HUES64 (cell line): ENCODE data around the gene ARL10.

Experiments
- H3K27ac ChIP-seq: 2 replicates; pipeline ENCODE4 v1.7.0; 2013; ENCODE audit warnings: low read depth, low read length, inconsistent platforms
- H3K27me3 ChIP-seq: 2 replicates; pipeline ENCODE4 v1.6.1; 2013; ENCODE audit warnings: mild to moderate bottlenecking, low read length; ENCODE audit not compliant: insufficient read depth
- H3K36me3 ChIP-seq: 2 replicates; pipeline ENCODE4 v1.6.1; 2013; ENCODE audit warnings: mild to moderate bottlenecking, low read length; ENCODE audit not compliant: insufficient read depth
- H3K4me1 ChIP-seq: 2 replicates; pipeline ENCODE4 v1.6.1; 2013; ENCODE audit warnings: mild to moderate bottlenecking, low read length, moderate library complexity; ENCODE audit not compliant: insufficient read depth
- H3K4me3 ChIP-seq: 2 replicates; pipeline ENCODE4 v1.5.1; 2013; ENCODE audit warnings: mild to moderate bottlenecking, low read length, moderate library complexity
- H3K9ac ChIP-seq: 2 replicates; pipeline ENCODE4 v1.6.1; 2013; ENCODE audit warnings: mild to moderate bottlenecking, low read depth, low read length
- H3K9me3 ChIP-seq: 2 replicates; pipeline ENCODE4 v1.6.1; 2013; ENCODE audit warnings: low read depth, low read length; ENCODE audit not compliant: insufficient read depth
- WGBS: fragments of 150-250, 120-280 bp; methylation state at CpG from one replicate; pipeline ENCODE4 v1.1.7; 2013; ENCODE audit warnings: missing lambda C conversion rate; 5-methylcytosine and 5-hydroxymethylcytosine counted together

Gene ARL10

DNA sequence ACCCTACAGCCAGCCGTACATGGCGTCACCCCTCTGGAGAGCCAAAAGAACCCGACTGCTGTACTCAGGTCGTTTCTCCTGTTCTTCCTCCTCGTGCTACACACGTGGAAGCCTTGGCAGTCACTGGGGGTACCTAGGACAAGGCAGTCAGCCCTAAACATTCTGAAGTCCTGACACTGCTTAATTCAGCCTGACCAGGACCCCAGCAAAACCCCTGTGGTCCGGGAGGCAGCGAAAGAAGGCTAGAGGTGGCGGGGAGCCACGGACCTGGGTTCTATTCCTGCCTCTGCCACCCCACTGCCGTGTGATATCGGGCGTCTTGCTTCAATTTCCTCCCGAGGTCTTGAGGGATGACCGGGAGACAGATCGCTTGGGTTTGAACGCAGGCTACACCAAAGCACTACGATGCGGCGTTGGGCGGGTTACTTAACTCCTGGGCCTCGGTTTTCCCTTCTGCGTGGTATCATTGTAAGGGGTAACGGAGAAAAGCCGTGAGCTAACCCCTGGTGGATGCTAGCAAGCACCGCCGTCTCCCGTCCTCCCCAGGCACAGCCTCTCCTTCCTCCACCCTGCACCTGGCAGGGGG, 429 bp upstream of the ARL10 start:
- no peak overlapping the region for H3K27ac ChIP-seq
- no peaks in the 10 kb centered on the region; the same call in 1 of the 2 replicates for H3K4me1 ChIP-seq
- peaks cover 8% of the 10 kb centered on the region for H3K36me3 ChIP-seq
- no peak overlapping the region for H3K9ac ChIP-seq
- WGBS: 32% methylated on average over 25 of the region's 28 CpGs
- peak overlapping the region; percentile 72 for H3K4me3 ChIP-seq
- H3K9me3 ChIP-seq: no peaks in the 10 kb centered on the region
- H3K27me3 ChIP-seq: peaks cover 64% of the 10 kb centered on the region

GRCh38 chr5:176366232-176366894, 1.1 kb downstream of the ARL10 start:
- peaks cover 16% of the 10 kb centered on the region for H3K36me3 ChIP-seq
- no peak overlapping the region for H3K27ac ChIP-seq

GRCh38 chr5:176368726-176369125, 3.4 kb downstream of the ARL10 start:
- peaks cover 43% of the 10 kb centered on the region for H3K27me3 ChIP-seq
- H3K9ac ChIP-seq: no peak overlapping the region
- no peak overlapping the region for H3K27ac ChIP-seq
- H3K9me3 ChIP-seq: no peaks in the 10 kb centered on the region
- no peaks in the 10 kb centered on the region for H3K4me1 ChIP-seq
- no peak overlapping the region for H3K4me3 ChIP-seq
- 94% methylated on average over 12 of the region's 13 CpGs for WGBS
- H3K36me3 ChIP-seq: peaks cover 23% of the 10 kb centered on the region

More at GRCh38 chr5:176366232-176366894, 1.1 kb downstream of the ARL10 start:
- Histone ChIP-seq H3K9me3 (no peaks in the 10 kb centered on the region), H3K9ac (peak overlapping the region; percentile 52), H3K27me3 (peaks cover 64% of the 10 kb centered on the region), H3K4me1 (no peaks in the 10 kb centered on the region; the same call in 1 of the 2 replicates), H3K4me3 (peak overlapping the region; percentile 72)
- 29% methylated on average over 38 of the region's 38 CpGs for WGBS

GRCh38 chr5:176369934-176370711, 4.8 kb downstream of the ARL10 start:
- Histone ChIP-seq H3K27ac (no peak overlapping the region), H3K9ac (no peak overlapping the region), H3K9me3 (no peaks in the 10 kb centered on the region), H3K4me1 (no peaks in the 10 kb centered on the region), H3K36me3 (peaks cover 23% of the 10 kb centered on the region), H3K27me3 (peaks cover 29% of the 10 kb centered on the region), H3K4me3 (no peak overlapping the region)
- 89% methylated on average over 7 of the region's 8 CpGs for WGBS

- H3K9ac ChIP-seq: no peak overlapping the region
These were observed 6.6 kb downstream of the ARL10 start for GRCh38 chr5:176371621-176372539.

GRCh38 chr5:176373100-176373818, 8.0 kb downstream of the ARL10 start:
- WGBS: 94% methylated on average over 7 of the region's 7 CpGs

More at GRCh38 chr5:176371621-176372539, 6.6 kb downstream of the ARL10 start:
- Histone ChIP-seq H3K4me3 (no peak overlapping the region), H3K27me3 (peaks cover 12% of the 10 kb centered on the region), H3K27ac (no peak overlapping the region), H3K4me1 (no peaks in the 10 kb centered on the region), H3K9me3 (no peaks in the 10 kb centered on the region), H3K36me3 (peaks cover 25% of the 10 kb centered on the region)
- 94% methylated on average over 13 of the region's 13 CpGs for WGBS

GRCh38 chr5:176379881-176380280, 14.6 kb downstream of the ARL10 start:
- no peak overlapping the region for H3K9ac ChIP-seq
- no peaks in the 10 kb centered on the region for H3K4me1 ChIP-seq
- no peak overlapping the region for H3K4me3 ChIP-seq
- H3K27ac ChIP-seq: no peak overlapping the region
- 94% methylated on average over 3 of the region's 3 CpGs for WGBS
- no peaks in the 10 kb centered on the region for H3K27me3 ChIP-seq
- peaks cover 53% of the 10 kb centered on the region for H3K36me3 ChIP-seq
- H3K9me3 ChIP-seq: no peaks in the 10 kb centered on the region

More at GRCh38 chr5:176373100-176373818, 8.0 kb downstream of the ARL10 start:
- H3K27ac ChIP-seq: no peak overlapping the region
- H3K4me1 ChIP-seq: no peaks in the 10 kb centered on the region
- no peak overlapping the region for H3K4me3 ChIP-seq
- no peaks in the 10 kb centered on the region for H3K27me3 ChIP-seq
- no peak overlapping the region for H3K9ac ChIP-seq
- no peaks in the 10 kb centered on the region for H3K9me3 ChIP-seq
- peaks cover 18% of the 10 kb centered on the region for H3K36me3 ChIP-seq

- no peaks in the 10 kb centered on the region for H3K4me1 ChIP-seq
- peaks cover 67% of the 10 kb centered on the region for H3K36me3 ChIP-seq
- 91% methylated on average over 3 of the region's 3 CpGs for WGBS
- H3K9ac ChIP-seq: no peak overlapping the region
- no peak overlapping the region for H3K27ac ChIP-seq
- no peak overlapping the region for H3K4me3 ChIP-seq
- no peaks in the 10 kb centered on the region for H3K9me3 ChIP-seq
- H3K27me3 ChIP-seq: no peaks in the 10 kb centered on the region
These were observed 16.1 kb downstream of the ARL10 start for GRCh38 chr5:176381423-176381822.

DNA sequence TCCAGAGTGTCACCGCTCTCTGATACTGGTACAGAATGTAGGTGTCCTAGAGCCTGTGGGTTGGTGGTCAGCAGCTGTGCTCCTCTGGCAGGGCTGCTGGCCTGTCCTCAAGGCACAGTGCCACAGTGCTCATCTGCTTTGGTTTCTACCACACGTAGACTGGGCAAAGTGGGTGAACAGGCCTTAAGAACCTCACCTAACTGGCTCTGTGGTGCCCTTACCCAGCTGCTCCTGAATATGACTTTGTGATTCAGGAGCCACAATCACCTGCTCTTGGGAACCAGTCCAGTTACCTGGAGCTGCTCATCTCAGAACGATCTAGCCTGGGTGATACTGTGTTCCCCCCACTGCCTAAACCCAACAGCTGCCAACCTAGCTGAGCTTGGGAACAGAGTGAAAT, 16.7 kb downstream of the ARL10 start:
- H3K9me3 ChIP-seq: no peaks in the 10 kb centered on the region
- no peaks in the 10 kb centered on the region for H3K27me3 ChIP-seq
- WGBS: 93% methylated on average over 3 of the region's 3 CpGs
- no peak overlapping the region for H3K4me3 ChIP-seq
- H3K27ac ChIP-seq: no peak overlapping the region
- H3K9ac ChIP-seq: no peak overlapping the region
- H3K36me3 ChIP-seq: peaks cover 72% of the 10 kb centered on the region
- H3K4me1 ChIP-seq: peaks cover 2% of the 10 kb centered on the region

- H3K27ac ChIP-seq: no peak overlapping the region
- H3K9me3 ChIP-seq: no peaks in the 10 kb centered on the region
- no peaks in the 10 kb centered on the region for H3K27me3 ChIP-seq
- H3K4me3 ChIP-seq: no peak overlapping the region
- 93% methylated on average over 2 of the region's 3 CpGs for WGBS
- no peak overlapping the region for H3K9ac ChIP-seq
- H3K36me3 ChIP-seq: peaks cover 75% of the 10 kb centered on the region
- peaks cover 7% of the 10 kb centered on the region for H3K4me1 ChIP-seq
These were observed 17.4 kb downstream of the ARL10 start for GRCh38 chr5:176382721-176383120.
